HG02588 (cell line): ENCODE data around the gene MCM9.
A peak's percentile ranks its signal among the peaks of the same experiment; 100 is the strongest.
"Not testable (repeated sequence)": the region's sequence is repeated elsewhere in the genome, so short reads cannot be mapped to it uniquely, and the experiment has no call there.

Experiments used
- ATAC-seq: cut with Tn5 transposase; IDR thresholded peaks from one replicate; pipeline ENCODE4 v1.9.1; 2021; ENCODE audit warnings: mild to moderate bottlenecking, moderate library complexity; ENCODE audit not compliant: unreplicated experiment

The MCM9 gene

DNA sequence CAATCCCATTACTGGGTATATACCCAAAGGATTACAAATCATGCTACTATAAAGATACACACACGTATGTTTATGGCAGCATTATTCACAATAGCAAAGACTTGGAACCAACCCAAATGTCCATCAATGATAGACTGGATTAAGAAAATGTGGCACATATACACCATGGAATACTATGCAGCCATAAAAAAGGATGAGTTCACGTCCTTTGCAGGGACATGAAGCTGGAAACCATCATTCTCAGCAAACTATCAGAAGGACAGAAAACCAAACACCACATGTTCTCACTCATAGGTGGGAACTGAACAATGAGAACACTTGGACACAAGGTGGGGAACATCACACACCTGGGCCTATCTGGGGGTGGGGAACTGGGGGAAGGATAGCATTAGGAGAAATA lies 66.1 kb downstream of the MCM9 start:
- ATAC-seq = not testable (repeated sequence)

DNA sequence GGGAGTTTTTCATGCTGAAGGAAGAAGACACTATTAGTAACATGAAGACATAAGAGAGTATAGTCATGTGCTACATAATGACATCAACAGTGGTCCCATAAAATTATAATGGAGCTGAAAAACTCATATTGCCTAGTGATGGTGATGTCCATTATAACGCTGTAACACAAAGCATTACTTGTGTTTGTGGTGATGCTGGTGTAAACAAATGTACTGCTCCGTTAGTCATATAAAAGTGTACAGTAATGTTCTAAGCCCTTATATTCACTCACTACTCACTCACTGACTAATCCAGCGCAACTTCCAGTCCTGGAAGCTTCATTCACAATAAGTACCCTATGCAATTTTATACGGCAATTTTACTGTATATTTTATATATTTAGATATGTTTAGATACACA lies 67.8 kb downstream of the MCM9 start:
- no peak for ATAC-seq

DNA sequence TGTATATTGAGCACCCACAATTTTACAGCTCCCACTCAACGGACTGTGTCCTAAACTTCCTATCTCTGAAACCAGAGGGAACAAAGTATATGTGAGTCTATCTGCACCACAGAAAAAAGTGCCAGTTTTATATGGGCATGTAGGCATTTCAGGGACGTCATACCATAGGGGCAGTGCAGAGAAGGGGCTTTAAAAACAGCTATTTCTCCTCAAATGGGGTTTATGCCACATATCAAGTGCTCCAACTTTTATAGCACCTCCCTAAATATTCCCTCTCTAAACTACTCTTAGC lies 69.9 kb downstream of the MCM9 start:
- ATAC-seq = no peak

DNA sequence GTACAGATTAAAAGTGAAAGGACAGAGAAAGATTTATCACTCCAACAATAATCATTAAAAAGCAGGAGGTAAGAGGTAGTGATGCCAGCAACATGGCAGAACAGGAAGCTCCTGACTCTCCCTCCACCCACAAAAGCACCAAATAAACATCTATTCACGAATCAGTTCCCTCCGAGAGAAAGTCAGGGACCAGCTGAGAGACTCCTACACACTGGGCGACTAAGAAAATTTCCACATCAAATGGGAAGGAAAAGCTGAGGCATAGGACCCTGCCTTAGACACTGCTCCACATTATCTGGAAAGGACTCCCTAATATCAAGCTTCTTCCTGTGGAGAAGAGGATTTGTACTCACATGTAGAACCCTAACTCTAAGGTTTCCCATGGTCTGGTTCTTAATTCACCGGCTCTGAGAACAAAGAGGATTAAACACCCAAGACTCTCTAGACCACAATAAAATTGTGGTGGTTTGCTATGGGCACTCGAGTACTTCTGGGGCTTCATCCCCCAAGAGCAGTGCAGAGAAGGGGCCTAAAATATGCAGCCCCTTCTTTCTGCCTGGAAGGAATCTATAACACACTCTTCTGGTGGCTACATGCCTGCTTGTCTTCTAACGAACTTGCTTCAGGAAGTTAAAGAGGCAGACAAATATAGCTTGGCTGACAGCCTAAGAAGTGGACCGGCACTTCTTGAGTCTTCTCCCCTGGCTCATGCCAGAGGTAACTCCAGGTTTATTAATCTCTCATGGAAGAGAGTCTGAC lies 70.4 kb downstream of the MCM9 start:
- ATAC-seq = no peak

DNA sequence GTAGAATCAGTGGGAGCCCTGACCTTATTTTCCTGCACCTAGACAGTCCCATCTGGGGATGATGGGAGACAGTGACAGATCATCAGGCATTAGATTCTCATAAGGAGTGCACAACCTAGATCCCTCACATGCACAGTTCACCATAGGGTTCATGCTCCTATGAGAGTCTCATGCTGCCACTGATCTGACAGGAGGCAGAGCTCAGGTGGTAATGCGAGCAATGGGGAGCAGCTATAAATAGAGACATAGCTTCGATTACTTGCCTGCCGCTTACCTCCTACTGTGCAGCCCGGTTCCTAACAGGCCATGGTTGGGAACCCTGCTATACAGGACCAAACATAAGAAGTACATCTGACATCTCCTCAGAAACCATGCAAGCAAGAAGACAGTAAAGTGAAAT lies 72.5 kb downstream of the MCM9 start:
- ATAC-seq = no peak

DNA sequence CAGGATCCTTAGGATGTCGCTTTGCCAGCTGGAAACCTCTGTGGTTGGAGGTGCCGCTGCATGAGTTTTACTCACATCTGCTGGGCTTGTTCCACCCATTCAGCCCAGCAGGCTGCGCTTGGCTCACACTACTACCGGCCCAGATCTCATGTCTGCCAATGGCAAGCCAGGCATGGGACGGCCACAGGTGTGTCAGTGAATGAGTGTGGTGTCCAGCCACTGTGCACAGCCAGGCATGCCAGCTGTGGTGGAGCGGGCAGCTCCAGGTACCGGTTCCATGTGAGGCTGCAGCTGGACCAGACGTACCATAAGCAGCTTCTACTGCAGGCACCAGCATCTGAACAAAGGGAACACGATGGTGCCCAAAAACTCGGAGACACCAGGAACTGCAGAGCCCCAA lies 74.1 kb downstream of the MCM9 start:
- no peak for ATAC-seq

DNA sequence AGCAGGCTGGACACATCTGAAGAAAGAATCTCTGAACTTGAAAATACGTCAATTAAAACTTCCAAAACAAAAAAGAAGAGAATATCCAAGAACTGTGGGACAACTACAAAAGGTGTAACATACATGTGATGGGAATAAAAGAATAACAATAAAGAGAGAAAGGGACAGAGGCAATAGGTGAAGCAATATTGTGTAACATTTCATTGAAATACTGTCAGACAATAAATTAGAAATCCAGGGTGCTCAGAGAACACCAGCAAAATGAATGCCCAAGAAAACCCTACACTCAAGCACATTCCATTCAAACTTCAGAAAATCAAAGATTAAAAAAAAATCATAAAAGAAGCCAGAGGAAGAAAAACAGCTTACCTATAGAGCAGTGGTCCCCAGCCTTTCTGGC lies 74.6 kb downstream of the MCM9 start:
- ATAC-seq = no peak

DNA sequence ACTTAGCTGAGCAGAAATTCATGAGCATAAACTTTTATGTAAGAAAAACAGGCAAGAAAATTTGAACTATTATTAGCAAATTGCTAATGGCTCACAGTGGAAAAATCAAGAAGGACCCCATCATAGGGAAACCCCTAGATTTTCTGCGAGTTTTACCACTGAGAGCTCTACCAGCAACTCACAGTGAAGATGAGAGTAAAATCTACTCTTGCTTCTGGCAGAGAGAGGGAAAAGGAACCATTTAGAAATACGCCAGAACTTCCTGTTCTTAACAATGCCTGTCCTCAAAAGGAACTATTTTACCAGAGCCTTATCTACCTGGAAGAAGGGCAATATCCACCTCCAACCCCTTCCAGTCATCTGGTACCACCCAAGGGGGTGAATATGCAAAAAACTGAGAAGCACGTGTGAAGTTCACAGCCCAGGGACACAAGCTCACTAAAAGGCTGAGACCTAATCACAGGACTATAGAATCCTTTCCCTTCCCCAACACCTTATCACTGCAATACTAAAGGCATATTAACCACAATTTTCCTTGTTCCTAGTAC lies 75.4 kb downstream of the MCM9 start:
- no peak for ATAC-seq

DNA sequence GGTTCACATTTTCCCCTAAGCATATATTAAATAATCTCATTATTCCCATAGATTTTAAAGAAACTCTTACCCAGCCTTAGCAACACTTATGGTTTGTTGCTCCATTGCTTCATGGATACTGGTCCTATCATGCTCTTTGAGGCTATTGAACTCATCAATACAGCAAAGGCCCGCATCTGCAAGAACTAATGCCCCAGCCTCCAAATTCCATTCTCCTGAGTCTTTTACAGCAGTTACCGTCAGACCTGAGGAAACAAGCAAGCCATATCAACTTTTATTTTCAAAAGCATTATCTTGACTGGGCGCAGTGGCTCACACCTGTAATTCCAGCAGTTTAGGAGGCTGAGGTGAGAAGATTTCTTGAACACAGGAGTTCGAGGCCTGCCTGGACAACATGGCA lies 78.7 kb downstream of the MCM9 start:
- ATAC-seq = no peak

DNA sequence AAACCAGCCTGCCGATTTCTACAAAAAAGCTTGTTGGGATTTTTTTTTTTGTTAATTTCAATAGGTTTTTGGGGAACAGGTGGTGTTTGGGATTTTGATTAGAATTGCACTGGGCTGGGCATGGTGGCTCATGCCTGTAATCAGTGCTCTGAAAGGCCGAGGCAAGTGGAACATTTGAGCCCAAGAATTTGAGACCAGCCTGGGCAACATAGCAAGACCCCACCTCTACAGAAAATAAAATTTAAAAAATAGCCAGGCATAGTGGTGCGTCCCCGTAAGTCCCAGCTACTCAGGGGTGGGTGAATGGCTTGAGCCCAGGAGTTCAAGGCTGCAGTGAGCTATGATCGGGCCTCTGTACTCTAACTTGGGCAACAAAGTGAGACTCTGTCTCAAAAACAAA lies 81.6 kb downstream of the MCM9 start:
- no peak for ATAC-seq

DNA sequence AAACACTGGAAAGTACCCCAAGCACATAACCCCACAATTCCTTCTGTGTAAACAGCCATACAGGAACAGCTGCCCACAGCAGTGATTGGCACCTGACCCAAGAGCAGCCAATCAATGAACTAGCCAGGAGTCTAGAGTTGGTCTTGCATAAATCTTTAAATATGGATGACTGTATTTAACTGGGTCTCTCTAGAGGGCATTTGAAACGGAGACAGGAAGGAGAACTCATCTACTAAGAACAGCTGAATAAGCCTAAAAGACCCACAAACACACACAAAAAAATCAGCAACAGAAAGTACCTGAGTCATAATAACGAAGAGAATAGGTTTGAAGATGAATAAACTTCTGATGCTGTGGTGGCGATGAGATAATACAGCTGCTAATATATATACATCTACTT lies 90.0 kb downstream of the MCM9 start:
- peak; percentile 60 for ATAC-seq

DNA sequence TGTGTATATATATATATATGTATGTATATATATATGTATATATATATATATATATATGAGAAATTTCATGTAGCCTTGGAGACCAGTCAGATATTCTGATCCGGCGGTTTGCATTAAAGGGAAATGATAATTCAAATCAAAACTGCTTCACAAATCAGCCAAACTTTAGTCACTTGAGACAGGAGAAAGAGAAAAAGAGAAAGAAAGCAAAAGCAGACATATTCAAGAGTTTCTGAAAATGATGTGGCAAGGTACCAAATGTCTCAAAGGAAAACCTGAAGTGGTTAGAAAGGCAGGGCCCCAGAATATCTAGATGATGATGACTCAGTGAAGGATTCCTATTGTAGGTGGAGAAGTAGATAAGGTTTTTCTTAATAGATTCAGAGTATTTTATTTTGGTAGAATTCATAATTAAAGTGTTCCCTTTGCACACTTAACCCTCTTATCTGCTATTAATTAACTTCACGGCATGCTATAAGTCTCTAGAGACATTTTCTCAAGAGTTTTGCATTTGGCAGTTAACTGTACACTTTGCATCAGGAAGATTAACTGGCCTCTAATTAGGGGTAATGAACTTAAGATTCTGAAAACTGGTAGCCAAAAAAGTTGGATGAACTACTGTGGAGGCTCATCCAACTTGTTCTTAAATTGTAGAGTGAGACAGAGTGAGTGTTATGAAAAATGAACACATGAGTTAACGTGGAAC lies 91.1 kb downstream of the MCM9 start:
- ATAC-seq = peak; percentile 93

DNA sequence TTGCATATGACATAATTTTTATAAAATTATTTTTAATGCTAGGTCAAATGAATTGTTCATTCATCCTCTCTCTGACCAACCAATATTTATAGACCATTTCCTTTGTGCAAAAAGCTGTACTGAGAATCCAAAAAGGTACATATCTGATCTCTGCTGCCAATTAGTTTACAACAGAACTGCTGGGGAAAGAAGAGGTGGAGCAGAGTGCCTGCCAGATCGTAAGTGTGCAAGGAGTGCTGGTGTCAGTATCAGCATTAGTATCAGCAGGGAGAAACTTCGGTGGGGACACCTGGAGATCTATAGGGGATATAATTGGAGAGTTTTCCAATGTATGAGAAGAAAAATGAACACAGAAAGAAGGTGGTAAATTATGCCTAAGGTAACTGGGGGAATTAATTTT lies 104.3 kb downstream of the MCM9 start:
- ATAC-seq = no peak

DNA sequence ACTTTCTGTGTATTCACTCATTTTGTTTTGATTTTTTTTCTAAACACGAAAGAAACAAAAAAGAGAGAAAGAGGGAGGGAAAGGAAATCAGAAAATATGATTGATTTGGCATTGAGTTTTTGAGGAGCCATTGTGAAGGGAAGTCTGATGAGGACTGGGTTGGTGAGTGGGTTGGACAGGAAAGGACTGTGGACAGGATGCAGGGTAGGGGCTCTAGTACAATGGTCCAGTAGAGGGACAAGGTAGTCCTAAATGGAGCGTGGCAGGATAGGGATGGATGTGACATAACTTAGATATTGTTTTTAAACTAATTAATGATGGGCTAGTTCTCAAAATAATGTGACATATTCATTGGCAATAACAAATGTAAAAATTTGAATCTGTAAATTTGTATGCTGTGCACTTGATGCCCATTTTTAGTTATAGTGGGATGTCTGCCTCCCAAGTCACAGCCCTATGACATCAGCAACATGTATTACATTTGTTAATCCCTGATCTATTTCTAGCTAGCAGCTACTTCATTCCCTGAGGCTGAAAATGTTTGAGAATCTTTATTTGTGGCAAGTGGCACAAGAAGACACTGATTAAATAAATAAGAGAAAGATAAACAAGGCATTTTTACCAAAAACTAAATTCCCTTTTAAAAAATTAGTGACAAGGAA lies 105.0 kb downstream of the MCM9 start:
- no peak for ATAC-seq

DNA sequence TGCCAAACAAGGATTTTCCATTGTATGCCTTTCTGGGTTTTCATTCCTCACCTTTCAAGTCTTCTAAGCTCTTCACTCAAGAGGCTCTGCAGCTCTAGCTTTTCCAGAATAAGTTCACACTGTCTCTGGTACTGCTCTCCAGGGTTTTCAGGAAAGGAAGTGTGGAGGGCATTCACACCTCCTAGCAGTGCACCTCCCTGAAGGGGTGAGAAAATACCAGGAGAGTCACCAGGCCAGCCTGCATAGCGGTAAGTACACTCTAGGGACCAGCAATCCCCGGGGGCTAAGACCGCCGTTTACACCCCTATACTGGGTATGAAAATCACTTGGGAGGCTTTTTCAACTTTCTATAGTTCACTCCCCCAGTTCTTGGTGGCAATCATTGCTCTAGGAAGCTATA lies 108.9 kb downstream of the MCM9 start:
- ATAC-seq = no peak

DNA sequence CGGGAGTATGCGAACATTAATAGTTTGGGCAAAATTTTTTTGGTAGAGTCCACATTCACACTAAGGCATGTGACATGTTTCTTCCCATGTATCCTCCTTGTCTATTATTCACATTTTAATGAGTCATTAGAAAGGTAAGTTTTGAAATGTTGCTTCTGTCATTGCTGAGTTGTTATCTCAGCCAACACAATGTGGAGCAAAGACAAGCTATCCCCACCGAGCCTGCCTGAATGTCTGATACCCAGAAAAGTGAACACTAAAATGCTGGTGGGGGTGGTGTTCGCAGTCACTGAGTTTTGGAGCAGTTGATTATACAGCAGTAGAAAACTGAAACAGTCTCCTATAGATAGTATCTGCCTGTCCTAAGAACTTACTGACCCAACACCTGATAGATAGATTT lies 109.3 kb downstream of the MCM9 start:
- ATAC-seq = no peak

DNA sequence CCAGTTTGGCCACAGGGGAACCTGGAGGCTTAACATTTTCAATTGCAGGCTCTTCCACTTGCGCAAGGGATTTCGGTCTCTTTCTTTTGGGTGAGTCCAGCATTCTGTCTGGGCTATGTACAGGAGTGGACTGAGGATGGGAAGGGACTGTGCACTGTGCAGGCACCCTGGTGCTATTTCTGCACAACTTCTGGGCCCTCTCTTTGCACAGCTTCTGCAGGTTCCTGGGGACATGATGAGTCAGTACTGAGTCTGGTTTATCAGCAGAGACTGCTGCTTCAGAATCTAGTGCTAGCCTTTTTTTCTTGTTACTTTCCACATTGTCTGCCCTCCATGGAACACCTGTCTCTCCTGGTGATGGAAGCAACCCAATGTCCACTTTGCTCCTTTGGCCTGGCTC lies 119.5 kb downstream of the MCM9 start:
- no peak for ATAC-seq

DNA sequence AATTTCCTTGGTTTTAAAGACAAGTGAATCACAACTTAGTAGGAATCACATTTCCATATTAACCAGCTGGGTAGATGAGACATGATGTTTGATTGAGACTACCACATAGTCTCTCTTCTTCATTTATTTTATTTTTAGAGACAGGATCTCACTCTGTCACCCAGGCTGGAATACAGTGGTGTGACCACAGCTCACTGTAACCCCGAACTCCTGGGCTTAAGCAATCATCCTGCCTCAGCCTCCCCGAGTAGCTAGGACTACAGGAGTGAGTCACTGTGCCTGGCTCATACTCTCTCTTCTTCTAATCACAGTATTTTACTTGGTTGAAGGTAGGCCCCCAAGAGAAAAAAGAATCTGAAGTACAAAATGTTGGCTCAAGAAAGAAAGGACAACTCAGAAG lies 121.2 kb downstream of the MCM9 start:
- no peak for ATAC-seq

DNA sequence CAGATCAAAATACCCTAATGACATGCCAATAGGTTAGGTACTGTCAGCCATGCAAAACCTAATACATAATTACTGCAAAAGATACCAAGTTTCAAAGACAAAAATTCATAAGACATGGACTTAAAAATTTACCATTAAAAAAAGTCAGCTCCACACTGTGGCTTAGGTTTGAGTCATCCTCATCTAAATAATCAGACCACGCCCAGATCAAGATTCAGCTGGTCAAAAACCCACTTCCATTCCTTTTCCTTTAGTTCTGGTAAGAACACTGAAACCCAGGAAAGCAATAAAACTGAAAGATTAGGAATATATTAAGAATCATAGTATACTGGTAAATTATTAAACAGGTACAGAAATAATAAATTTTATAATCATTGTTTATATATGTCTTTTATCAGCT lies 122.0 kb downstream of the MCM9 start:
- no peak for ATAC-seq

DNA sequence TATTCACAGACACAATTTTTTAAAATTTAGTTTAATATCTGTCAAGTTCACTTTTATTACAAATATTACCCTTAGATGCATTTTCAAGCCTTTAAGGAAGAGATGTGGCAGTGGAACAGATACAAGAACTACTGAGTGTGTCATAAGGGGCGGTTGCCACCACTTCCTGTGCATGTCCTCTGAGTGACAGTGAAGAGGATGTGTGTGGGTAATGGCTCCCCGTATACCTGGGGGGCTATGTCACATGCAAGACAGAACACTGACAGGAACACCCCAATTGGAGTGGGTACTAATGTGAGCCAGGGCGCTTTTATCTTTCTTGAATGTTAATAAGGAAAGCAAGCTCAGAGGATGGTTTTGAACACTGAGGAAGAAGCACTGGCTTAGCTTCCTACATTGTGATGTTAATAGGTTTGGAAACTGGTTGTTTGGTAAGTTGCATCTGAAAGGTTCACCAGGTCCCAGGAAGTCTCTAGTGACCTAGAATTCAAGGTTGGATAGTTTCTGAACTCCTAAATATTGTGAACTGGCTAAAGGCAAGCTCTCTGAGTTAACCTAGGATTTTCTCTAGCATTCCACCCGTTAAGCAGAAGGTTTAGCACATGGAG lies 124.4 kb downstream of the MCM9 start:
- peak; percentile 80 for ATAC-seq

DNA sequence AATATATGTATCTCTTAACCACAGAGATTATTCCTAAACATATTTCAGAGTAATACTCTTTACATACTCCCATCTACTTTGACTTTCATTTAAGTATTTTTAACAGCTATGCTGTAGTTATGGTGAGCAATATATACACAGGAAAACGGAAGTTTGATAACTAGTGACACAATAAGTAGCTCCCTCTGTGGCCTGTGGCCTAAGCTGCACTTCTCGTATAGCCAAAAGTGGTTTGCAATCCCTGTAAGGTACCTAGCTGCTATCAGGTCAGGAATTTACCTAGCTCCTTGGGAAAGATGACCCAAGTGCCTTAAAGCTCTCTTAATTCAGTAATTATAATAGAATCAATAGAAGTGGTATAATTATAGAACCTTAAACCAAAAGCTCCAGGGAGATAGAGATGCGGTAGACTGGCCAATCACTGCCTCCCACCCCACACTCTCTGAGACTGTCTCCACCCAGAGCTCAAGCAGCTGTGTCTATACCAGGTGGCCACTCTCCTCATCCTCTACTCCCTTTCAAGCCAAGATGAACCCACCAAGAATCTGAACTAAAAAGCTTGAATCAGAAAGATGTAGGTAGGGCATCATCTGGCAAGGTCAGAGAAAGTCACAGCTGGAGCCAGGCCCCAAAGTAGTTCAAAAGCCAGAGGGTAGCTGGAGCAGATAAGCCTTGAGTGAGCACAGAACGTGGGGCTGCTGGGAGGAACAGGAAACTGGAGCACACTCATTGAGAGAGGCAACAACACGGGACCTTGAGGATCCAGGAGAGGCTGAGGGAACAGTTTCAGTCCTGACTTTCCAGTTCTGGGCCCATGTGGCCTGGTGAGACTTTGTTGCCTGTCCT lies 125.9 kb downstream of the MCM9 start:
- peak; percentile 47 for ATAC-seq
